Adrenal gland (tissue), 5 donors: Measurements from ENCODE around the gene ETV6.

Experiments used
- POLR2A ChIP-seq, 2 donors: fragments of 450-650 bp; IDR thresholded peaks; one replicate each; pipeline ENCODE4 v1.6.1; 2017; ENCODE audit warnings: antibody characterized with exemption in 2 of 2, mild to moderate bottlenecking in 2 of 2, moderate library complexity in 1 of 2
- TF ChIP-seq, protein P1 (sequence below), 6 experiments: fragments of 450-650 bp in 4 of 6; fragments of 200-600 bp in 2 of 6; sonication (generic) in 1 of 6; IDR thresholded peaks; 1 replicate in 5 of 6; 2 replicates in 1 of 6; pipeline versions ENCODE4 v1.5.1 to v1.8.0; 2016 to 2021; ENCODE audit warnings: antibody characterized with exemption in 6 of 6, mild to moderate bottlenecking in 2 of 6, moderate library complexity in 1 of 6
- donor health status: DM: no; HTN: no; CAD: no.

DNA sequence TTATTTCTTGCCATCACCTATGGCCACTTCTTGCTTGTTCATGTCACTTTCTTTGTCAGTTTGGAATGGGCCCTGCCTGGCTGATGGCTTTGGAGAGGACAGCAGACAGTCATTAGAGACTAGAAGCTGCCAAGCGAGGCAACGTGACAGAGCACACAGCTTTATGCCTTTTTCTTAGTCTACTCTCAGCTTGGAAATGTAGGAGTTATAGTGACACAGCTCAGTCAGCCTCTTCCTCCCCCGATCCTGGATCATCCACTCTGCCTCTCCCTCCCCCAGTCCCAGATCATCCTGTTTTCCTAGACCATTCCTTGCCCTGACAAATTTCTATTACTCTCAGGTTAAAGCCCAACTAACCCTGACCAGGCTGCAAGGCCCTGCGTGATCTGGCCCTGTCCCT, 26.6 kb downstream of the ETV6 start:
- TF ChIP-seq, protein P1, sequence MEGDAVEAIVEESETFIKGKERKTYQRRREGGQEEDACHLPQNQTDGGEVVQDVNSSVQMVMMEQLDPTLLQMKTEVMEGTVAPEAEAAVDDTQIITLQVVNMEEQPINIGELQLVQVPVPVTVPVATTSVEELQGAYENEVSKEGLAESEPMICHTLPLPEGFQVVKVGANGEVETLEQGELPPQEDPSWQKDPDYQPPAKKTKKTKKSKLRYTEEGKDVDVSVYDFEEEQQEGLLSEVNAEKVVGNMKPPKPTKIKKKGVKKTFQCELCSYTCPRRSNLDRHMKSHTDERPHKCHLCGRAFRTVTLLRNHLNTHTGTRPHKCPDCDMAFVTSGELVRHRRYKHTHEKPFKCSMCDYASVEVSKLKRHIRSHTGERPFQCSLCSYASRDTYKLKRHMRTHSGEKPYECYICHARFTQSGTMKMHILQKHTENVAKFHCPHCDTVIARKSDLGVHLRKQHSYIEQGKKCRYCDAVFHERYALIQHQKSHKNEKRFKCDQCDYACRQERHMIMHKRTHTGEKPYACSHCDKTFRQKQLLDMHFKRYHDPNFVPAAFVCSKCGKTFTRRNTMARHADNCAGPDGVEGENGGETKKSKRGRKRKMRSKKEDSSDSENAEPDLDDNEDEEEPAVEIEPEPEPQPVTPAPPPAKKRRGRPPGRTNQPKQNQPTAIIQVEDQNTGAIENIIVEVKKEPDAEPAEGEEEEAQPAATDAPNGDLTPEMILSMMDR (IDR thresholded peaks at IDR 0.05), result no peak
- no peak for TF ChIP-seq POLR2A (IDR thresholded peaks at IDR 0.05)
